NCI-H526 (cell line): ENCODE results near the gene ZBTB14.

ENCODE experiments used
- DNase-seq, 2 experiments: peaks; one replicate each; lab custom pipeline; 2025; lab: John Stamatoyannopoulos, UW

The ZBTB14 gene, protein sequence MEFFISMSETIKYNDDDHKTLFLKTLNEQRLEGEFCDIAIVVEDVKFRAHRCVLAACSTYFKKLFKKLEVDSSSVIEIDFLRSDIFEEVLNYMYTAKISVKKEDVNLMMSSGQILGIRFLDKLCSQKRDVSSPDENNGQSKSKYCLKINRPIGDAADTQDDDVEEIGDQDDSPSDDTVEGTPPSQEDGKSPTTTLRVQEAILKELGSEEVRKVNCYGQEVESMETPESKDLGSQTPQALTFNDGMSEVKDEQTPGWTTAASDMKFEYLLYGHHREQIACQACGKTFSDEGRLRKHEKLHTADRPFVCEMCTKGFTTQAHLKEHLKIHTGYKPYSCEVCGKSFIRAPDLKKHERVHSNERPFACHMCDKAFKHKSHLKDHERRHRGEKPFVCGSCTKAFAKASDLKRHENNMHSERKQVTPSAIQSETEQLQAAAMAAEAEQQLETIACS

DNA sequence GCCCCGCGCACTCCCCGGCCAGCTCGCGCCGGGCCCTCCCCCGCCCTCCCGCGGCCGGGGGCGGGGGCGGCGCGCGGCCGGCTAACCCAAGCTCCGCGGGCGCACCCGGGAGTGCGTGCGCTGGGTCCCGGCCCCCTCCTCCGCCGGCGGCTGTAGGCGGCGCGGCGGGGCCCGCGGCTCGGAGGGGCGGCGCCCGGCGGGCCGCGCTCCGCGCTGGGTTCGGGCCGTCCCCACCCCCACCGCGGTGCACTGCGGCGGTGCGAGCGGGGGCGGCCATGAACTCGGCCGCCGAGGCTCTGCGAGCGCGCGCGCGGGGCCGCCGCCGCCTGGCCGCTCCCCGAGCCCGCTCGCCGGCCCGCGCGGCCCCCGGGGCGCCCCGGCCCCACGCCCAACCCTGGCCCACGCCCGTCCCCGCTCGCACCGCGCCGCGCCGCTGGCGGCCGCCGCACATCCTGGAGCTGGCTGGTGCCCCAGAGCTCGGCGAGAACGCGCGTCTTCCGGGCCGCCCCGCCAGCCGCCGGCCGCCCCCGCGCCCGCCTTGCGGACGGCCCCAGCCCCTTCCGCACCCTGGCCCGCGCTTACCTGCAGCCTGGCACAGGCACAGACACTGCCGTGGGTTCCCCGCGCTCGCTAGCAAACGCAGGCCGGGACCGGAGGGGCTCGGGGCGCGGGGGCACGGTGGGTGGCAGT is at the start of gene ZBTB14:
Gene ZBTB14, minus strand, starts transcription at position 496 of the 690 bp plus-strand sequence. CDS start 2,480 bp downstream, outside the sequence.
- DNase-seq, result peak; percentile 42 to 74

DNA sequence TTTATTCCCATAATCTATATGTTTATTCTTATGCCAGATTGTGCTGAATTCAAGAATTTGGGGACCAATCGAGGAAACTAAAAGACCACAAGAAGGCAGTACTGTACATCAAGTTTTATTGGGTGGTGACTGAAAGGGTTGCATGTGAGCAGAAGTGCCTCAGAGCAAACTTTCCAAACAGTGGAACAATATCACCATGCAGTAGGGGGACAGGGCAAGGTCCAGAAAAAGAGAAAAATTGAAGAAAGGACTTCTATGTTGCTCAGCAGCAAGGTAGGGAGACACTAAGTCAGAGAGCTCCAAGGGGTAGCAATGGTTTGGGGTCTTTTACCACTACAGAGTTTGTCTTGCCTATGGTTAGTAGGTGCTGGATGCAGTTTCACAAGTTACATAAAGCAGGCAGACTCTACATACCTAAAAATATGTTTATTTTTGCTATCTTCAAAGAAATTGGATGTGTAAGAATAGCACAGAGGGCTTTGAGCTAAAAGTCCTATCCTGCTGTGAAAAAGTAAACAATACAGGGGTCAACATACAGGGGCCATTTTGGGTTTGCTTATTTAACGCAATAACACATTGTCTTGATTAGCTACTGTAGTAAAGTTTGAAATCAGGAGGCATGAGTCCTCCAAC is 43.8 kb upstream of the ZBTB14 start:
- DNase-seq, result no peak

DNA sequence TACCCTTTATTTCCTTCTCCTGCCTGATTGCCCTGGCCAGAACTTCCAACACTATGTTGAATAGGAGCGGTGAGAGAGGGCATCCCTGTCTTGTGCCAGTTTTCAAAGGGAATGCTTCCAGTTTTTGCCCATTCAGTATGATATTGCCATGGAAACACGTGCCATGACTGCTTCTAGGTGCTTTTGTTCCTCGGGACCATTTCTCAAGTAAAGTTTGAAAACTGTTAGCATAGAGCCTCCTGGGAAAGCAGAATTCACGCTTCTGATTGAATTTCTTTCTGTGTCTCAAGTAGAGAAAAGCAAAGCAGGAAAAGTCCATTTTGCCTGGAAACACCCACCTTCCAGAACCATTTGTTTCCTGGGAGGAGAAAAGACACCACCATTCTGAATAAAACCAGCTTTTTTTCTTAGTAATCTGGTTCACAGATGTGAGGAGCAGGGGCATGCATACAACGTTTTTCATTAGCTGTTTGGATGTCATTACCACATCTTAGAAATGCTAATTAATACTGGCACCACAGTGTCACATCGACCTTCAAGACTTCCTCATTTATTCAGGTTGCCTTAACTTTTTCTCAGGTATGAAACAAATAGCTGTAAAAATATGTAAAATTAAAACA is 39.0 kb upstream of the ZBTB14 start:
- DNase-seq, result no peak

DNA sequence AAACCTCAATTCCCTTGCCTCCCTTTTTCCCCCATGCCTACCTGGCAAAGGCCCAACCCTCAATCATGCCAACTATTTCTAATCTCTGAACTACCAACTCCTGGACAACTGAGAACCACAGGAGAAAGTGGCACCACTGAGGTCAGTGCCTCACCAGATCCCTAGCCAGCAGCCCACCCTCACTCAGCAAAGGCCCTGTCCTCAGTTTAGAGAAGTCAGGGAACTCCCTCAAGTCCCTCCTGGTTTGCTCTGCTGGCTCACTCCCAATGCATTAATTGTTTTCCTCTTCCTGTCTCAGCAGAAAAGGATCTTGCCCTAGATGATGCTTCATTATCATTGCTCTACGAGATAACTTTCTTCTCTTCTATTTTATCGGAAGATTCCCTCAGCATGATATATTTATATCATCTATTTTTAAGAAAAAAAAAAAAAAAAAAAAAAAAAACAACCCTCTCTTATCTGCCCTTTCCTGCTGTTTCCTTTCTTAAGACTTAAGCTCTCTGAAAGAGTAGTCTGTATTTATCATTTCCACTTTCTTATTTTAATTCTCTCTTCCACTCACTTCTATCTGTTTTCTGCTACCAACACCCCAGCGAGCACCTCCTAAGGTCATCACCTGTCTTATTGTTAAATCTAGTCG is 22.7 kb upstream of the ZBTB14 start:
- no peak for DNase-seq

DNA sequence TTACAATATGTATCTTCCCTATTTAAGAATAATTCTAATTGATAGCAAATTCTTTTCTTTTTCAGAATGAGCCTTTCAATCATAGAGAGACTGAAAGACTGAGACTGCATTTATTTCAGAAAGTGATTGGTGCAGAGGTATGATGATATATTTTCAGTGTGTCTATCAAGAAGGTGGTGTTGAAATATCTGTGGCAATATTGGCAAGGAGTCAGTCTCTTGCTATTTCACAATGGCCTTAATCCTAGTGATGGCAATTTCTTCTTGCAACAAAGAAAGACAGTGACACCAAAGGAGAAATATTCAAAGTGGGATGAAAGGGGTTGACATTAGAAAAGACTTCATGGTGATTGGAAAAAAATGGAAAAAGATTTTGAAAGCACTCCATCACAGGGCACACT is 21.7 kb upstream of the ZBTB14 start:
- no peak for DNase-seq

DNA sequence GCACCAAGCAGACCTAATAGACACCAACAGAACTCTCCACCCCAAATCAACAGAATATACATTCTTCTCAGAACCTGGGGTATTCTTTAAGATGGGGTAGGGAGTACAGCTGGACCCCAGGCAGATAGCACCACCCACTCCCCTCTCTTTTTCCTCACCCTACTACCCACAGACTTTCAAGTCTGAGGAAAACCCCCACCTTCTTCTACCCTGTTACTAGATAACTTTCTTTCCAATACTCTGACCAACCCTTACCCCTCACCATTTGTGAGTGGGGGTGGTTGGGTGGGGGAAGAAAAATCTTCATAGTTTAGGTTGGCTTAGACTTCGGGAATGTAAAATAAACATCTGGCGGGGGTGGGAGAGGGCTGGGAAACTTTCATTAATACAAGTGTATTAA is 20.3 kb upstream of the ZBTB14 start:
- DNase-seq, result no peak

DNA sequence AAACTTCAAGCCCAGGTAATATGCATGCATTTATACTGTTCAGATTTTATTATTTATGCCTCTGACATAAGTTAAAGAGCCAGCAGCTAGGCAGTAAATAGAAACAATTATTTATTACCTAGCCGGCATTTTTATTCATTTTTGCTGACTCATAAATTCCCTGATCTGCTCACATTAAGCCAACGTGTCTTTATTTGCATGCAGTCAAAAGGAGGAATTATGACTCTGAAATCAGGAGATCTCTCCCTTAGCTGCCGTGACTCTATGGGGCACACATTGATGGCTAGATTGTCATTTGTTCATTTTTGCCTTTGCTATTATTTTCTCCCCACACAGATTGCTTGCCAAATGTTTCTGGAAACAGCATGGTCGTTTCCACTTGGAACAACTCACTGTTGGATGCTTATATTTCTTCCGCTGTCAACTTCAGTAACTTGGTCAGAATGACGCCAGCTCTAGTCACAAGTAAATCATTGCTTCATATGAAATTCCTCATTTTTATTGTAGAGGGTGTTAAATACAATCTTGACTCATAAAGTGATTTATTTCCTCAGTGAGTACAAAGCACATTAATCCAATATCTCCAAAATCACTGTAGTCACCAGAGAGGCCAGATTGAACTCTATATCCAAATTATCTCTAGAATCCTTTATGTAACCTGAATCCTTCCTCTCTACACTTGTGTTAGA is 15.9 kb upstream of the ZBTB14 start:
- DNase-seq, result peak in 1 of 2 experiments; percentile 18

DNA sequence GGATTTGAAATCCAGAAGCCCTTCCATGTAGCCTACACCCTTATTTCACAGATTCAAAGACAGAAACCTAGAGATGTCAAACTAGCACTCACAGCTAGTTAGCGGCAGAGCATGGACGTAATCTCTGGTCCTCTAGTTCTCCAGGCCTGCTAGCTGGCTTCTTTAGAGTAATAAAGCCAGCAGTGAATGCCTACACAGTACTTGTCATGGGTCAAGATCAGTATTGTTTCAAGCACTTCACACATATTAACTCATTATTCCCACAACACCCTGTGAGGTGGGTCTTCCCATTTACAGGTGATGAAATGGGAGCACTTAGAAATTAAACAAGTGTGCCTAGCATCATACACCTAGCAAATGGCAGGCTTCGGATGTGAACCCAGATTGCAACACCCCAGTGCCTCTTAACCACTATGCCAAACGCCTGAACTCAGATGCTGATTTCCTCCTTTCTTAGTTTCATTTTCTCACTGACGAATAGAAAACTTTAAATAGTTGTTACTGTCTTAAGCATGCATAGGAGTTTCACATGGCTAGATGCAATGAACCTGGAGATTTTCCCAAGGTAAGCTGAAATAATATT is 14.5 kb upstream of the ZBTB14 start:
- DNase-seq, result no peak

DNA sequence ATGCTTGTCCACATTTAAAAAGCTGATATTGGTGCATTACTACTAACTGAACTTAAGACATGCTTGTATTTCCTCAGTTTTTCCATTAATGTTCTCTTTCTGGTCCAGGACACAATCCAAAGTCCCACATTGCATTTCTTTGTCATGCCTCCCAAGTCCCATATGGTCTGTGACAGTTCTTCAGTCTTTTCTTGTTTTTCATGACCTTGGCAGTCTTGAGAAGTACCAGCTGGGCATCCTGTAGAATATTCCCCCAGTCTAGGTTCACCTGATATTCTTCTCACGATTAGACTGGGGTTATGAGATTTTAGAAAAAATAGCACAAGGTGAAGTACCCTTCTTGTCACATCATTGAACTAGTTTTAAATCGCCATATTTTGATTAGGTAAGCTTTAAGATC is 10.3 kb upstream of the ZBTB14 start:
- DNase-seq, result no peak

DNA sequence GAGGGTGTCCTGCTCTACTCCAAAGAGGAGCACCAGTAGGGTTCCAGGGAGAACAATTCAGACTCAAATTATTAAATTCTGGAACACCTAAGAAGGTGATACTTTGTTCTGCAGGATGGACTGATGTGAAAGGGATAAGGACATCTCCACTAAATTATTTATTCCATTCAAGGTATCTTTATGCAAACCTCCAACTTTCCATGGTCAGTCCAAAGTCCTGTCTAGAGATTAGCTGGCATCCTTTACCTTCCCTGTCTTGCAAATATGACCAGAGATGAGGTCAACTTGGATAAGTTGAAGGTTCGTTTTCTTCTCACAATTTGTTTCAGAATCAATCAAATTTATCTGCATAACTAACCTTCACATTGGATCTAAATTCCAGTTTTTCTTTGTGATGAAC is 8.7 kb upstream of the ZBTB14 start:
- no peak for DNase-seq

DNA sequence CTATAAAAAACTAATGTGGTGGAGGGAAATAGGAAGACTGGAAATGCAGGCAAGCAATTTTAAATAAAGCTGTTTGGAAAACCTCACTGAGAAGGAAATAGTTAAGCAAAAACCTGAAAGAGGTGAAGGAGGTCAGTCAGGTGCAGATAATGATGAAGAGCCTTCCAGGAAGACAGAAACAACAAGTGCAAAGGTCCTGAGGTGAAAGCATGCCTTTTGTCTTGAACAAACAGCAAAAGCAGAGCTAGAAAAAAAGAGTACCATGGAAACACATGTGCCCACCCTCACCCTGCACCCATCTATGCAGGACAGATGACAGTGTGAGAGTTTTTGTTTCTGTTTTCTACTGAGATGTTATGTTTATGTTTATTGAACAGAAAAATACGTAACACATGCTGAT is 8.1 kb upstream of the ZBTB14 start:
- DNase-seq, result no peak

DNA sequence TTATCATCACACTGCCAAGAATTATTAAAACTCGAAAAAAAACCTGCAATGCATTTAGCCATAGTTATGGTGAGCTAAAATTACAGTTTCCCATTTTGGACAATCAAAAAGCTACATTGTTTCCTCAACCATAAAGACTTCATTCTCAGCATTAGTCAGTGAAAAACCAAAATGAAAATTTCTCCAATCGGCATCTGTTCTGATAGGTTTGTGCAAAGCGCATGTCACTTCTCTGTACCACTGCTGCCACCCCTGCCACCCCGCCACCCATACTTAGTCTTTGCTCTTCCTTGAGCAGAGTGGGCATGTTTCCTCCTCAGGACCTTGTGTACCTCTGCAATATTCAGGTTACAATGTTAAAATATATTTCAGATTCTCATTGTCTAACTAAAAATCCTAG is 7.1 kb upstream of the ZBTB14 start:
- no peak for DNase-seq

DNA sequence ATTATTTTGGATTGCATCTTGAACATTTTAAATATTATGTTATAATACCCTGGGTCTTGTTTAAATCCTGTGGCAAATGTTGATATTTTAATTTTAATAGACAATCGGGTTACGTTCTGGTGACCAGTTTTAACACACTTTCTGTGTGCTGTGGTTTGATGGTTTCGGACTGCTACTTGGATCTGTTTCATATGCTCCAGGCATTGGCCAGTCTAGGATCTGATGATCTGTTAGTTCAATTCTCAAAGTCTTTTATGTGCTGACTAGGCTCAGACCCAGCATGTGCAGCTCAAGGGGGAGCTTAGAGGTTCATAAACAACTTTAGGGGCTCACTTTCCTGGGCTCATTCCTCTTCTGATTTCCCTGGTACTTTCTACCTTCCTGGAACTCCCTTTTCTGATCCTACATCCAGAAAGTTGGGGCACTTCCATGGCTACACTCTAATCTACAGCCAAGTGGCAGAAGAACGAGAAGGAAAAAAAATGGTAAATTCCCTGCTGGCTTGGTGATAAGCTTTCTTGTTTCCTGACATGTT is 5.0 kb upstream of the ZBTB14 start:
- no peak for DNase-seq

DNA sequence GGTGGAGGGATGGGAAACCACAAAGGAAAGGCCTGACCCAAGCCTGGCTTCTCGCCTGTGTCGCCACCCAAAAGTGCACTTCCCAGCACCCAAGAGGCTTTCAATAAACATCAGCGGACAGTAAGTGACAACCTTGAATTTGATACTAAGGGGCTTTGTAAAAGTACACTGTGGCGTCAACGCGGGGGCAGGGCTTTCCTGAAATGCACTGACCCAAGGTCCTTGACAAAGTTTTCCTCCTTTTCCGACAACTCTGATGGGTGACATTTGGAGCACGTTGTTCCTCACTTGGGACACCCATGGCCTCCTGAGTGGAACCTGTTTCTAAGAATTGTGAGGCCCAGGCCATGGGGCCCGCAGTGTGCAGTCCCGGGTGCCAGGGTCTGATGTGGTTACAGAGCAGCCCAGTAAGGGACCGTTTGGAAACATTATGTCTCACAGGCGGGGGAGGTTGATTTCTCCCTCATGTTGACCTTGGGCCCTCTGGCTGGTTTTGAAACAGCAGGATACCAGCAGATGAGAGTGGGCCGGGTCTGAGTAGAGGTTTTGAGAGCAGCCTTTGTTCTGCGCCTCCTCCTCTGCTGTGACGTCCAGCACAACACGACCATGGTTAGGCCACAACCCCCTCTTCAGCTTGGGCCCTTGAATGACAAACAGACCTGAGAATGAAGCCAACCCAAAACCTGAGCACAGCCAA is 2.8 kb upstream of the ZBTB14 start:
- DNase-seq, result no peak

DNA sequence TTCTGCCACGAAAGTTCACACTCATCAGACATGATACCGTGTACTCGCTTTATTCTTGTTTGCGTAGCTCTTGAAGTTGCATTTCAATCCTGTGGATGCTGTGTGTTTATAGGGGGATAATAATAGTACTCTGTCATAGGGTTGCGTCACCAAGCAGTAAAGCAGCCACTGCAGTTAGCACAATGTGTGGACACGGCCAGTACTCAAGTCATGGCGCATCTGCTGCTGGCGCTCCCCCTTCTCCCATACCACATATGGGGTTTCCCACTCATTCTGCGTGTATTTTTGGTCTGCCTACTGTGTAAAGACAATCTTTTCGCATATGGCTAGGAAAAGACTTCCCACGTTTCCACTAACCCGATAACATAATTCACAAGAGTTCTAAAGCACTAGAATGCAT is 2.1 kb upstream of the ZBTB14 start:
- DNase-seq, result no peak

DNA sequence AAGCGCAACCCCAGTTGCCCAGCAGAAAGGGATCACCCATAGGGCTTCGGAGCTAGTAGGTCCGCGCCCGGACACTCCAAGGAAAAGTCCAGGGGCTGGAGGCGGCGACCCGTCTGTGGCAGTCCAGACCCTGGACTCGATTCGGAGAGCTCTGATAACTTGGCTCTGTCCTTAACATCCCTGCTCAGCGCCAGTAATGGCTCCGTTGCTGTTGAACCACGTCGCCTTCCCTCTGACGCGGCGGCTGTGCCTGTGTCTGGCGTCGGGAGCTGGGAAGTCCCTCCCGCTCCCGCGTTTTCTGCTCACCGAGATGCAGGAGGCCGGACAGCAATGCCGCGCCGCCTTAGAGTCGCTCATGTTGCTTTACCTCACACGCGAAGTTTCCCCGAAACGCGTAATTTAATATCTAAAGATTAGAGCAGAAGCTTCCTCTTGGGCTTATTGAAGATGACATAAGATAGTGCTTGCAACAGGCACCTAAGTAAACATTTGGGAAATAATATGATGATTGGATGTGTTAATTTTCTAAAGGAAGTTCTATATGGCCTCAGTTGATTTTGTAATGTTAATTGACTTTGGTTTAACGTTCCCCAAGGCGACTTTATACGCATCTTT is 1.3 kb upstream of the ZBTB14 start:
- peak; percentile 51 to 86 for DNase-seq

DNA sequence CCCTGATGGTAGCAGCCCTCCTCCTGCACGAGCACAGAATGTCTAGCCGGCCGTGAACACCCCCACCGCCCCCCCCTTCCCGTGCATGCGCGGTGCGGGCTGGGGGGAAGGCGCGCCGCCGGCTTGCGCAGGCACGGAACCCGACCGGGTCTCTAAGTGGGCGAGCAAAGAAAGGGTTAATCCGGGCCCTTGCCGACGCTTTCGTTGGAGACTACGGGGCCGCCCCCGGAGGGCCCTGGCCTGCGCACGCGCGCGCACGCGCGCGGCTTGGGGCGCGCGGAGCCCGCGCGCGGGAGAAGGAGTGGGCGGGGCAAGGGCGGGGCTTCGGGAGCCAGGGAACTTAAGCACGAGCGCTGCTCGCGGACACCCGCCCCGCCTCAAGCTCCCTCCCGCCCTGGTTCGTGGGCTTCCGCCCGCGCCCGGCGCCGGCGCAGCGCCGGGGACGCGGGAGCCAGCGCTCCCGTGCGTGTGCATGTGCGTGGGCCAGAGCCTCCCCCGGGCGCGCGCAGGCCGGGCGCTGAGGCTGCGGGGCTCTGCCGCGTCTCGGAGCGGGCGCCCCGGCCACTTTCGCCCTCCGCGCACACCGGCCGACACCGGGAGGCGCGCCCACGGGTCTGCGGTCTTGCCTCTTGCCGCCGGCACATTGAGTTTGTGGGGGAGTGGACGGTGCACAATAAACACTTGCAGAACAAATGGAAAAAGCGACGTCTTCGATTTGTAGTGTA is 617 bp upstream of the ZBTB14 start:
- DNase-seq, result peak; percentile 83 to 95

DNA sequence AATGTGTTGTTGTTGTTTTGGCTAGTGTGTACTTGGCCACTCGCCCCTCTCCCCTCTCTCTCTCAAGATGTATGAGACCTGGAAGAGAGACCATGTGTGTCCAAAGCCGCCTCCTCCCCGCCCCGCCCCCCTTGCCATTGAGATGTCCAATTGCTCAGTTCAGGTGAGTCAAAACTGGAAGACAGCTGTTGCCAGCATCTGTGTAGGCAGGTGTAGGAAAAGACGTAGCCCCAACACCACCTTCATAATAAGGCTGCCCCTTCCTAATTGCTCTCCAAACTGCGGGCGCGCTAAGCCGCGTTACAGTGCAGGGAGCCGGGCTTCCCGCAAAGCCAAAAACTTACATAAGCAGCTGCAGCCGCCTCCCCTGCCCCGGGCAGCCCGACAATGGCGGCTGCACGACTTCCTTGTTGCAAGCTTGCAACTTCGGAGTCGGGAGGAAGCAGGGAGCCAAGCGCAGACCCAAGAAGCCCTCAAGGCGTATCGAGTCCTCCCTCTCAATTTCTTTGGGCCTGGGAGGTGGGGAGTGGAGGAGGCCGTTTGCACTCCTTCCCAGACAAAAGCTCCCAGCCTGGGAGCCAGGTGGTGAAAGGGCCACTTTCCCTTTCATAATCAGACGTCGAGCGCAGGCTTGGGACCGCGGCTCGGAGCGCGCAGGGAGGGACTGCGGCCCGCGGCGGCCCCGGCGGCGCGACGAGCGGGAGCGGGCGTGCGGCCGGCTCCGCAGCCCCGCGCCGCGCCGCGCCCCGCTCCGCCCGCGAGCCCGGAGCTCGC is 882 bp downstream of the ZBTB14 start:
- peak; percentile 26 to 60 for DNase-seq
